ENCODE results near the gene SLC2A2. TPM values are rescaled to one million over a fixed set of nuclear protein-coding genes. Genes with fewer than 3 reads are reported as not detected.

Gene SLC2A2
- total and polyA plus RNA-seq, 2 donors (not counting 1 experiment from before 2014, with no cell fraction given): not detected

DNA sequence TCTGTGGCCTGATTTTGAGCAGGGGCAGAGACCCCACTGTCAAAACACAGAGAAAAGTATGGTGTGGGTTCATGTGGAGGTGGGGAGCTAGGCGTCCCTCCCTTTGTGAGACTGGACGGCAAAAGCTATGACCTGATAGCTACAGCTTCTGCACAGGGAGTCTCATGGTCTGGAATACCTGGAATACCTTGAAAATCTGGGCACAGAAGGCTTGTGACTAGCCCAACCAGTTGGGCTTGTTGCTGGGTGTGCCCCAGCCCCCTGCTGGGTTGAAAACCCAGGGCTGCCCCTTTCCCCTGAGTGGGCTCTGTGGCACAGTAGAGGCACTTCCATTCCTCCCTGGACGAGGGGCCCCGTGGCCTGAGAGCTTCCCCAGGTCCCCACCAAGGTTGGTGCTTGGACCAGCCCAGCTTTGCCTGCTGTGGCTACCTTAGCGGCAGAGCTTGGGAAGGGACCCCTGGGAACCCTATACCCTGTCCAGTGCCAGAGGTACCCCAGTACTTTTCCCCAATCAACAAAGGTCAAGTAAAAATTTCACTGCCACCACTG lies 37.3 kb downstream of the SLC2A2 start:
- Histone ChIP-seq H3K79me2 (ENCODE audit: control insufficient read depth, insufficient read depth, low read length) (no peaks in the 10 kb centered on the region), H3K9ac (ENCODE audit: insufficient read depth, low read length) (no peak overlapping the region)

DNA sequence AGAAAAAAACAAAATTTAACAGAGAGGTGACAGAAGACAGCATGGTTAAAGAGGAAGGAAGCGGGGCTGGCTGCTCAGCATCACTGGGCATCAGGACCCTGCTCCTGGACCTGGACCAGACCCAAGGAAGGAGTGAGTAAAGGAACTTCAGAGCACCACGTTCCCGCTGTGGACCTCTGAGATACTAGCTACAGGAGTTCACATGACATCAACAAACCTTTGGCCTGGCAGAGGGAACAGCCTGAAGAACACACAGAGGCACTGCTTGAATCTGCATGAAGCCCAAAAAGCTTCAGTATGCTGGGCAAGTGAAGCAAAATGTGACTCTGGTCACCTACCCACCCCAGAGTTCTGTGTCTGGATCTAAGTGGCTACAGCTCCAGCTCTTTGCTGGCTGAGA lies 38.1 kb downstream of the SLC2A2 start:
- H3K4me3 ChIP-seq (replicated peaks in 1 of 4; ENCODE audit: control extremely low read depth in 1 of 4, insufficient read depth in 1 of 4, low read depth in 3 of 4, low read length in 4 of 4): no peak overlapping the region
- H3K4me1 ChIP-seq (ENCODE audit: control insufficient read depth, extremely low read depth, insufficient read depth, low read length): no peaks in the 10 kb centered on the region
- H4K20me1 ChIP-seq (ENCODE audit: control insufficient read depth, extremely low read depth, insufficient read depth, low read length): no peaks in the 10 kb centered on the region
- no peak overlapping the region for H2AFZ ChIP-seq (ENCODE audit: low read length)
- no peaks in the 10 kb centered on the region for H3K79me2 ChIP-seq (ENCODE audit: control insufficient read depth, insufficient read depth, low read length)
- H3K27me3 ChIP-seq (ENCODE audit: control insufficient read depth, insufficient read depth, low read length): no peaks in the 10 kb centered on the region
- no peak for DNase-seq (ENCODE audit: low read depth in 2 of 2)
- H3K9me3 ChIP-seq (ENCODE audit: control insufficient read depth, insufficient read depth, low read depth, low read length): no peaks in the 10 kb centered on the region
- no peak overlapping the region for H3K27ac ChIP-seq (ENCODE audit: insufficient read depth, low read length)
- H3K9ac ChIP-seq (ENCODE audit: insufficient read depth, low read length): no peak overlapping the region
- H3K4me2 ChIP-seq (ENCODE audit: extremely low read depth, insufficient read depth, low read length): no peak overlapping the region
- TF ChIP-seq, protein P1, sequence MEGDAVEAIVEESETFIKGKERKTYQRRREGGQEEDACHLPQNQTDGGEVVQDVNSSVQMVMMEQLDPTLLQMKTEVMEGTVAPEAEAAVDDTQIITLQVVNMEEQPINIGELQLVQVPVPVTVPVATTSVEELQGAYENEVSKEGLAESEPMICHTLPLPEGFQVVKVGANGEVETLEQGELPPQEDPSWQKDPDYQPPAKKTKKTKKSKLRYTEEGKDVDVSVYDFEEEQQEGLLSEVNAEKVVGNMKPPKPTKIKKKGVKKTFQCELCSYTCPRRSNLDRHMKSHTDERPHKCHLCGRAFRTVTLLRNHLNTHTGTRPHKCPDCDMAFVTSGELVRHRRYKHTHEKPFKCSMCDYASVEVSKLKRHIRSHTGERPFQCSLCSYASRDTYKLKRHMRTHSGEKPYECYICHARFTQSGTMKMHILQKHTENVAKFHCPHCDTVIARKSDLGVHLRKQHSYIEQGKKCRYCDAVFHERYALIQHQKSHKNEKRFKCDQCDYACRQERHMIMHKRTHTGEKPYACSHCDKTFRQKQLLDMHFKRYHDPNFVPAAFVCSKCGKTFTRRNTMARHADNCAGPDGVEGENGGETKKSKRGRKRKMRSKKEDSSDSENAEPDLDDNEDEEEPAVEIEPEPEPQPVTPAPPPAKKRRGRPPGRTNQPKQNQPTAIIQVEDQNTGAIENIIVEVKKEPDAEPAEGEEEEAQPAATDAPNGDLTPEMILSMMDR (conservative IDR thresholded peaks at IDR 0.05 in 1 of 2, IDR thresholded peaks at IDR 0.05 in 1 of 2; ENCODE audit: low read depth in 1 of 2, low read length in 2 of 2): no peak
- TF ChIP-seq EZH2 (IDR thresholded peaks at IDR 0.05; ENCODE audit: low read length, missing control alignments): no peak
- no peaks in the 10 kb centered on the region for H3K36me3 ChIP-seq (ENCODE audit: control insufficient read depth, insufficient read depth, low read length)

More for the DNA sequence above, 37.3 kb downstream of the SLC2A2 start:
- Histone ChIP-seq H3K27me3 (ENCODE audit: control insufficient read depth, insufficient read depth, low read length) (no peaks in the 10 kb centered on the region), H2AFZ (ENCODE audit: low read length) (no peak overlapping the region), H3K9me3 (ENCODE audit: control insufficient read depth, insufficient read depth, low read depth, low read length) (no peaks in the 10 kb centered on the region), H3K4me3 (replicated peaks in 1 of 4; ENCODE audit: control extremely low read depth in 1 of 4, insufficient read depth in 1 of 4, low read depth in 3 of 4, low read length in 4 of 4) (no peak overlapping the region), H3K4me2 (ENCODE audit: extremely low read depth, insufficient read depth, low read length) (no peak overlapping the region), H4K20me1 (ENCODE audit: control insufficient read depth, extremely low read depth, insufficient read depth, low read length) (no peaks in the 10 kb centered on the region), H3K27ac (ENCODE audit: insufficient read depth, low read length) (no peak overlapping the region), H3K4me1 (ENCODE audit: control insufficient read depth, extremely low read depth, insufficient read depth, low read length) (no peaks in the 10 kb centered on the region), H3K36me3 (ENCODE audit: control insufficient read depth, insufficient read depth, low read length) (no peaks in the 10 kb centered on the region)
- no peak for TF ChIP-seq EZH2 (IDR thresholded peaks at IDR 0.05; ENCODE audit: low read length, missing control alignments)
- TF ChIP-seq, protein P1 (conservative IDR thresholded peaks at IDR 0.05 in 1 of 2, IDR thresholded peaks at IDR 0.05 in 1 of 2; ENCODE audit: low read depth in 1 of 2, low read length in 2 of 2): no peak
- DNase-seq (ENCODE audit: low read depth in 2 of 2): no peak

DNA sequence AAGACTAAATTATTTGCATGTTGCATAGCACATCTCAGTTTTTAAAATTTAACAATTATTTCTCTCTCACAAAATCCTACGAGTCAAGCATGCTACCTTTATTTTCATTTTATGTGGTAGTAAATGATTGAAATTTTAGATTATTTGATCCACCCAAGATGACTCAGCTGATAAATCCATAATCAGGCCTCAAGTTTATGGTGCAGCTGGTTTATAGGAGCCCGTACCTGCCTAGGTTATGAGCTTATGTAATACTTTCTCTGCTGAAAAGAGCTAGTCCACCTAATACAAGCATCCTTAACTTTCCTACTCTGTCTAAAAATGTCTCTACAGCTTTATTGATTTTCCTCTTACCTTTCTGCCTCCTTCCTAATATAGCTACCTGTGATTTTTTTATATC lies 41.2 kb downstream of the SLC2A2 start:
- TF ChIP-seq, protein P1 (conservative IDR thresholded peaks at IDR 0.05 in 1 of 2, IDR thresholded peaks at IDR 0.05 in 1 of 2; ENCODE audit: low read depth in 1 of 2, low read length in 2 of 2): no peak
- TF ChIP-seq EZH2 (IDR thresholded peaks at IDR 0.05; ENCODE audit: low read length, missing control alignments): no peak
- no peak for DNase-seq (ENCODE audit: low read depth in 2 of 2)

More for the DNA sequence above, 41.2 kb downstream of the SLC2A2 start:
- H3K79me2 ChIP-seq (ENCODE audit: control insufficient read depth, insufficient read depth, low read length): no peaks in the 10 kb centered on the region
- no peaks in the 10 kb centered on the region for H3K9me3 ChIP-seq (ENCODE audit: control insufficient read depth, insufficient read depth, low read depth, low read length)
- H3K4me2 ChIP-seq (ENCODE audit: extremely low read depth, insufficient read depth, low read length): no peak overlapping the region
- H3K4me3 ChIP-seq (replicated peaks in 1 of 4; ENCODE audit: control extremely low read depth in 1 of 4, insufficient read depth in 1 of 4, low read depth in 3 of 4, low read length in 4 of 4): no peak overlapping the region
- no peaks in the 10 kb centered on the region for H3K27me3 ChIP-seq (ENCODE audit: control insufficient read depth, insufficient read depth, low read length)
- H4K20me1 ChIP-seq (ENCODE audit: control insufficient read depth, extremely low read depth, insufficient read depth, low read length): no peaks in the 10 kb centered on the region
- no peak overlapping the region for H3K9ac ChIP-seq (ENCODE audit: insufficient read depth, low read length)
- H3K27ac ChIP-seq (ENCODE audit: insufficient read depth, low read length): no peak overlapping the region
- H3K36me3 ChIP-seq (ENCODE audit: control insufficient read depth, insufficient read depth, low read length): no peaks in the 10 kb centered on the region
- no peak overlapping the region for H2AFZ ChIP-seq (ENCODE audit: low read length)
- H3K4me1 ChIP-seq (ENCODE audit: control insufficient read depth, extremely low read depth, insufficient read depth, low read length): no peaks in the 10 kb centered on the region
